ENCODE data around the gene MTUS2.

GRCh38 chr13:29180055-29180454 lies 359.9 kb downstream of the MTUS2 start:
- TF ChIP-seq, protein P1, sequence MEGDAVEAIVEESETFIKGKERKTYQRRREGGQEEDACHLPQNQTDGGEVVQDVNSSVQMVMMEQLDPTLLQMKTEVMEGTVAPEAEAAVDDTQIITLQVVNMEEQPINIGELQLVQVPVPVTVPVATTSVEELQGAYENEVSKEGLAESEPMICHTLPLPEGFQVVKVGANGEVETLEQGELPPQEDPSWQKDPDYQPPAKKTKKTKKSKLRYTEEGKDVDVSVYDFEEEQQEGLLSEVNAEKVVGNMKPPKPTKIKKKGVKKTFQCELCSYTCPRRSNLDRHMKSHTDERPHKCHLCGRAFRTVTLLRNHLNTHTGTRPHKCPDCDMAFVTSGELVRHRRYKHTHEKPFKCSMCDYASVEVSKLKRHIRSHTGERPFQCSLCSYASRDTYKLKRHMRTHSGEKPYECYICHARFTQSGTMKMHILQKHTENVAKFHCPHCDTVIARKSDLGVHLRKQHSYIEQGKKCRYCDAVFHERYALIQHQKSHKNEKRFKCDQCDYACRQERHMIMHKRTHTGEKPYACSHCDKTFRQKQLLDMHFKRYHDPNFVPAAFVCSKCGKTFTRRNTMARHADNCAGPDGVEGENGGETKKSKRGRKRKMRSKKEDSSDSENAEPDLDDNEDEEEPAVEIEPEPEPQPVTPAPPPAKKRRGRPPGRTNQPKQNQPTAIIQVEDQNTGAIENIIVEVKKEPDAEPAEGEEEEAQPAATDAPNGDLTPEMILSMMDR (IDR thresholded peaks at IDR 0.05), result no peak
- no peak for TF ChIP-seq POLR2A (IDR thresholded peaks at IDR 0.05)

Measured in stomach (tissue), 4 donors.